Measurements from ENCODE around the gene LMOD3.

GRCh38 chr3:69166446-69166845 is 44.1 kb upstream of the LMOD3 start:
- TF ChIP-seq CTCF (IDR thresholded peaks at IDR 0.05) = no peak
- no peak for TF ChIP-seq POLR2A (IDR thresholded peaks at IDR 0.05)

All from prostate gland (tissue), 2 donors.